Hematopoietic multipotent progenitor cell treated with erythropoietin and hydrocortisone succinate and interleukin-3 and kit ligand, for 17 days (in vitro differentiated cells): ENCODE measurements around the gene MAP2K6.

Source experiments
- DNase-seq: peaks from one replicate; pipeline ENCODE4 v3.0.0-alpha.2; 2015; ENCODE audit warnings: low spot score

The MAP2K6 gene

DNA sequence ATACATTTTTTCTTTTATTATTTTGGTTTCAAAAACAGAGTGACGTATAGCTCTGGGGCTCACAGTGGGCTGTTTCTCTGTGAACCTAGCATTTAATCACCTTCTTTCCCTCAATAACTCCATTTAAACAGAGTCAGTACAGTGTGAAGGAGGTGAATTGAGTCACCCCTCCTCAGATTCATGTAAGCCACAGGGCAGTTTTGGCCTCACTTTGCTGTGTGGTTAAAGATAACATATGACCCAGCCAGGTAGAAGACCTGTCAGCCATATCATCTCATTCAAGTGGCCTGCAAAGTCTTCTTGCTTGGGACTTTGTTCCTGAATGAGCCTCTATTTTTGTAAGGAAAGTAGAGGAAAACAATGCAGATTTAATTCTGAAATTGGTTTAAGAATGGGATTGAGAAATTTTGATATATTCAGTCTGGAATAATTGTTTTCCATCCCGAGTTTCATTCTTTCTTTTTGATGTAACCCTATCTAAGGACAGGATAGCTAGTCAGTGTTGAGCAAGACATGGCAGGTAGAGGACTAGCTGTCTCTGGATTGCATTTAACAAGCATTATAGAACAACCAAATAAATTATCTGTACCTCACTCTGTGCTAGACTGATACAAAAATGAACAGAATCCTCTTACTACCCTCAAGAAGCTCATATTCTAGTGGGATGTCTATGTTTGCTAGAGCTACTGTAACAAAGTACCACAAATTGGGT, 13.1 kb downstream of the MAP2K6 start:
- no peak for DNase-seq

DNA sequence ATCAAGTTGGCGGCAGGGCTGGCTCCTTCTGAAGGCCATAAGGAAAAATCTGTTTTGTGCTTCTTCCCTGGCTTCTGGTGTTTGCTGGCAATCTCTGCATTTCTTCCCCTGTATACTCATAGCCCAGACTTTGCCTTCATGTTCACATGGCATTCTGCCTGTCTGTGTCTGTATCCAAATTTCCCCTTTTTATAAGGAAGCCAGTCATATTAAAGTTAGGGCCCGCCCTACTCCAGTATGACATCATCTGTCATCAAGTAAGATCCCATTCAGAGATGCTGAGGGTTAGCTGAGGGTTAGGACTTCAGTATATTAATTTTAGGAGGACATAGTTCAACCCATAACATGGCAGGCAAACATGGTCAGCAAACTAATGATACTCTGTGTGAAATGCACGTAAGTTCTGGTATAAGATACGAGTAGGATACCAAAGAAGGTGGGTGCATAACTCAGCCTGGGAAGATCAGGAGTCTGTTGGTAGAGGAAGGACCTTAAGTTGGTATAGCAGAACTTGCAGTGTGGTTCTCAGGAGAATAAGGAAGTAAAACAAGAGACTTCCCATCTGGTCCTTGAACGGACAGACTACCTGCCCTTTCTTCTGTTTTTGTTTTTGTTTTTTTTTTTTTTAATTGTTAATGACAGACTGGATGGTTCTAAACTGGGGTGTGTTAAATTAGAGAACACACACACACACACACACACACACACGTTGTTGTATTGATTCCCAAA, 13.9 kb downstream of the MAP2K6 start:
- no peak for DNase-seq

DNA sequence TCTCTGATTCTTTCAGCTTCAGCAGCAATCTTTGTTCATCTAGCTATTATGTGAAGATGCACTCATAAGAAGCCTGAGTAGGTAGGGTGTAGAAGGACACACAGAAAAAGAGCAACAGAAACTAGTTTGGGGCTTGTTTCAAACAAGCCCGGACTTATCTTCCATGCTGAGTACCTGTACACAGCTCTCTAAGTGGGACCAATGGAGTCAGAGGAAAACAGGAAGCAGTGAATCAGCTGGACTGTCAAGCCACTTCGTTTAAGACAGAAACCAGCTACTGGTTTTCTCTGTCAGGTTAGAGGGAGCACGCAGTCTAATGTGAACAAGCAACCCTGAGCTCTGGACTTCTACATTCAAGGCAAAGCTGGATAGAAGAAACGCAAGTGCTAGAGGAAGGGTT, 16.0 kb downstream of the MAP2K6 start:
- no peak for DNase-seq

DNA sequence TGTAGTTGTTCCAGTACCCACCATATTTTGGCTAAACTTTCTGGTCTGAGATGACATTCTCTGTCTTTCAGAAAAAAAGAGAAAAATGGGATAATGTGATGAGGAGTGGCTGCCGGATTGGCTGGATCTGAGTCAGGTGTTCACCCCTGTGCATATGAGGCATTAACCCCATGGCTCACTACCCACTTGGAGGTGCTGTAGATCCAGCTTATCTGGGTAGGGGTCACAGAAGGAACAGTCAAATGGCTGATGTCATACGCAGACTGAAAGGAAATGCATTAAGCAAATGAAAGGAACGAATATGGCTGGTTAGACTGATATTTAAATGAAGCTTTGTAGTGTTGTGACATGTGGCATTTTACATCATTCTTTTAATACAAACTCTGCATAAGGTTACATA, 17.3 kb downstream of the MAP2K6 start:
- no peak for DNase-seq

DNA sequence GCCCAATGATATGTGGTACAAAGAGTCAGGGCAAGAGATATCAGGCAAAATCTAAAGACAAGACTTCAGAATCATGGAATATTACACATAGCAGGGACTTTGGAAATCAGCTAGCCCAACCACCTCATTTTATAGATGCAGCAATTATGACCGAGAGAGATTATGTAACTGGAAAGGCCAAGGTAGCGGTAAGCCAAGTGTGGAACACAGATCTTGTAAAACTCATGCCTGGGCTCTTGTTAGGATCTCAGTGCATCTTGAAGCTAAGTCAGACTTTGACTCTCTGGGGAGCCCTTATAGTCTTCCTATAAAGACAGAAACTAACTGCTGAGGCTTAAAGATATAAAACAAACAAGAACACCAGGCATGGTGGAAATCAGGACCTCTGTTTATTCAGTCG, 18.6 kb downstream of the MAP2K6 start:
- no peak for DNase-seq

DNA sequence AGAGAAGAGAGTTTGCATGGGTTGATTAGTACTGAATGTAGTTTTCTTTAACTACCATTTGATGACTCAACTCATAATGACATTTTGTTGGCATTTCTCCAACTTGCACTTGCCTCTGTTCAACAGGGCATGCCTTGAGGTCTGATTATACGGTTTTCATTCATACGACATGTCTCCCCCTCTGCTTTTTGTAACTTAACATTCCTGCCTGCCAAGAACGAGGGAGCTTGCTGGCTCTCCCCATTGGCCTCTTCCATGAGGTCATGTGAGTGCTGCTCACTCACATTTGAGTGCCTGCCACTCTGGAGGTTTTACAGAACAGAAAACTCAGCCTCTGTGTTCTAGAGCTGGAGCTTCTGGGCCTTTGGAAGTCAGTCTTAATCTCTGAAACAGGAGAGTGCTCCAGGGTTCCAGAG, 19.7 kb downstream of the MAP2K6 start:
- DNase-seq, result no peak

DNA sequence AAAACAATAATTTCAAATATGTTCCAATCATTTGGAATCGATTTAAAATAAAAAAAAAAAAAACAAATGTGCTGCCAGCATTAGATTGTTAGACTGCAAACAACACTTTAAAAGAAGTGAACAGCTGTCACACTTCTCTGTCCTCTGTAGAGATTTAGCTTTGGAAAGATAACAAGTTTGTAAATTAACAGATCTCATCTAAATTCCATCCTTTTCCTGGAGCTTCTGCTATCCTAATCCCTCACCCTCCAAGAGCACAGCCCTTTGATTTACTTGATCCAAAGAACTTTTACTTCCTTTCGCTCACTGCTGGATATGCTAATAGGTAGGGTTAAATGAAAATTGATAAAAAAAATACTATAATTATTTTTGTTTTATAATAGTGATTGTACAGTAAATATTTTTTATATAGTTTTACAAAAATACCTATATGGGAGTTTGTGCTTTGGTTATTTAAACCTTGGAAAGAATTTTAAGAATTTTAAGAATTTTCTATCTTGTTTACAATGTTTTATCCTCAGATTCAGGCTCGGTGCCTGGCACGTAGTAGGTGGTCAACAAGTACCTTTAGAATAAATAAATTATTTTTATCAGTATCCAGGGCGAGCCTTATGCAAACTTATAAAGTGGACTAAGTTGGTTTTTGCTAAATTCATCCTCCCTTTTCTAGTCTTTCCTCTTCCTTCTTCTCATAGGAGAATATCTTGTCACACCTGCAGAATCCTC, 21.6 kb downstream of the MAP2K6 start:
- DNase-seq, result no peak

DNA sequence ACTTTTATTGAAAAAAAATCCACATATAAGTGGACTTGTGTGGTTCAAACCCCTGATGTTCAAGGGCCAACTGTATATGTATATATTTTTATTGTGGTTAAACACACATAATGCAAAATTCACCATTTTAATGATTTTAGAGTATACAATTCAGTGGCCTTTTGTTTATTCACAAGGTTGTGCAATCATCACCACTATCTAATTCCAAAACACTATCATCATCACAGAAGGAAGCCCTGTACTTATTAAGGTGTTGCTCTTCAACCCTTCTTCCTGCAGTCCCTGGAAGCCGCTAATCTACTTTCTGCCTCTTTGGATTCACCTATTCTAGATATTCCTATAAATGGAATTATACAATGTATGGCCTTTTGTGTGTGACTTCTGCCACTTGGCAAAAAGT, 23.0 kb downstream of the MAP2K6 start:
- no peak for DNase-seq

DNA sequence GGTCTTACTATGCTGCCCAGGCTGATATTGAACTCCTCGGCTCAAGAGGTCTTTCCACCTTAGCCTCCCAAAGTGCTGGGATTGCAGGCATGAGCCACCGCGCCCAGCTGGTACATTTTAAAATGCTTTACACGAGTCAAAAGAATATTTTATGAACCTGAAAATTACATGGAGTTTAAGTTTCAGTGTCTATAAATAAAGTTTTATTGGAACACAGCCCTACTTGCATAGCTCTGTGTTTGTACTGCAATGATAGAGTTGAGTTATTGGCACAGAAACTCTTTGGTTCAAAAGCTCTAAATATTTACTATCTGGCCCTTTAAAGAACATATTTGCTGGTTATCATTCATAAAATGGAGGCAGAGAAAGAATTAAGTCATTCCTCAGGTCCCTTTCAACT, 24.3 kb downstream of the MAP2K6 start:
- no peak for DNase-seq

DNA sequence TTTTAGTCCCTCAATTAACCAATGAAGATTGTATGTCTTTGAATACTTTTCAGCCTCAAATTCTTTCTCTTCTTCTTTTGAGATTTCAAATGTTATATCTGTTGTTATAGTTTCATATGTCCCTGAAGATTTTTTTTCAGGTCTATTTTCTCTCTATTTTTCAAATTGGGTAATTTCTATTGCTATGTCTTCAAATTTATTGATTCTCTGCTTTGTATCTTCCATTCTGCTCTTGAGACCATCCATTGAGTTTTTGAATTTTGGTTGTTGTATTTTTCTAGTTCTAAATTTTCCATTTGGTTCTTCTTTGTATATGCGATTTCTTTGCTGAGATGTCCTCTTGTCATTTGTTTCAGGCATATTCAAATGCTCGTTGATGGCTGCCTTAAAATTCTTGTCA, 26.7 kb downstream of the MAP2K6 start:
- no peak for DNase-seq

DNA sequence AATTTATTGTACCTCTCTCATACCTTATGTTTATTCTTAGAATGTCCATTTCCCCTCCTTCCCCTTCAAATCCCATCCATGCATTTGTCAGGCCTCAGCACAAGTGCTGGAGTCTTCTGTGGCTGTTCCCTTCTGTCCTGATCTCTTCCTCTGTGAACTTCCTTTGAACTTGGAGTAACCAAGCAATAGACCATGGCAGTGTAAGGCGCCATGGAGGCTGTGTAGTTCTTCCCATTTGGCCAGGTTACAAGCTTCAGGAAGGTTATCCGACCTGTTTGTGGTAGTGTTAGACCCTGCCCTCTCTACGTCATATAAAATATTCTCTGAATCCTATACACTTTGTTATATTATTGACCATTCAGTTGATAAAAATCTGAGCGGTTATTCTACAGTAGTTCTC, 28.6 kb downstream of the MAP2K6 start:
- DNase-seq, result no peak

DNA sequence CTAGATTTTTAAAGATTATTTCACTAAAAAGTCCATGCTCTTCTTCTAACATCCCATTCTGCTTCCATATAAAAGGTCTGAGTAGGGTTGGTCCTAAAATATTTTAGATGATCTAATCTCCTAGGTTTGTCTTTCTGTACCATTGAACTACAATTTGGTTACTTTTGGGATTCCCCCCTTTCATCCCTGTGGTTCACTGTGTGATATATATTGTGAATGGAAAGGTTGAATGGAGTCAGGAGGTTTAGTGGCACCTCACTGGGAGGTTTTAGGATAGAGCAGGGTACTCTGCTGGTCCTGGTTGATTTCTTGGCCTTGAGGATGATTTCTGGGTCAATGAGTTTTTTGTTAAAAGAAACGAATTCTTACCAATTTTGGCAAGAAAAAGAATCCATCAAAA, 29.5 kb downstream of the MAP2K6 start:
- no peak for DNase-seq

DNA sequence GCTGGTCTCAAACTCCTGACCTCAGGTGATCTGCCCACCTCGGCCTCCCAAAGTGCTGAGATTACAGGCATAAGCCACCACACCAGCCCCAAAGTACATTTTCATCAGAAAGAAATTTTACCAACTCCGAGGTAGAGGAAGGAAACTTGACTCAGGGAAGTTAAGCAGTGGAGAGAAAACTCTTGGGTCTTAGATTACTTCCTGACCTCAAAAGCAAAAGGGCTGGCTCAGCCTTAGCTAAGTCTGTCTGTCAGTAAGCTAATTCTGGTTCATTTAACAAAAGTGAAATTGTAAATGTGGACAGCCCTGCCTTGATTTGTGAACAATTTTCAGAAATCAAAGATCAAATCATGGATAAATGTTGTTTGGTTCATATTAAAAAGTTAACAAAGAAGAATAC, 30.6 kb downstream of the MAP2K6 start:
- DNase-seq, result no peak

DNA sequence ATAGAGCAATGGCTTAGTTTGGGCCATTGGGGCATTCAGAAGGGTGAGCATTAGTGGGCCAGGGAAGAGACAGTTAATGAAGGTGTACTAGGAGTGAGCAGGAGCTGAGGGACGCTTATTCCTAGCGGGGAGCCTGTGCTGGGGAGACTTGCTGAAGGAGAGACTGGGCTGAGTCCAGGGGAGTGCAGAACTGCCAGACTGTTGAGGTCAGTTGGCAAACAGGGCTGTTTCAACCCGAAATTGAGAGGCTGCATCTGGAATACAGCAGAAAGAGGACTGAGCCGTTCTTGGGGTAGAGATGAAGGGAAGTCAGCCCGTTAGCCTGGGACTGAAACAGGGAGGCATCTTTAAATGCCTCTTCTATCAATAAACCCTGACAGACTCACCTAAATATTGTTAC, 33.2 kb downstream of the MAP2K6 start:
- DNase-seq, result no peak

DNA sequence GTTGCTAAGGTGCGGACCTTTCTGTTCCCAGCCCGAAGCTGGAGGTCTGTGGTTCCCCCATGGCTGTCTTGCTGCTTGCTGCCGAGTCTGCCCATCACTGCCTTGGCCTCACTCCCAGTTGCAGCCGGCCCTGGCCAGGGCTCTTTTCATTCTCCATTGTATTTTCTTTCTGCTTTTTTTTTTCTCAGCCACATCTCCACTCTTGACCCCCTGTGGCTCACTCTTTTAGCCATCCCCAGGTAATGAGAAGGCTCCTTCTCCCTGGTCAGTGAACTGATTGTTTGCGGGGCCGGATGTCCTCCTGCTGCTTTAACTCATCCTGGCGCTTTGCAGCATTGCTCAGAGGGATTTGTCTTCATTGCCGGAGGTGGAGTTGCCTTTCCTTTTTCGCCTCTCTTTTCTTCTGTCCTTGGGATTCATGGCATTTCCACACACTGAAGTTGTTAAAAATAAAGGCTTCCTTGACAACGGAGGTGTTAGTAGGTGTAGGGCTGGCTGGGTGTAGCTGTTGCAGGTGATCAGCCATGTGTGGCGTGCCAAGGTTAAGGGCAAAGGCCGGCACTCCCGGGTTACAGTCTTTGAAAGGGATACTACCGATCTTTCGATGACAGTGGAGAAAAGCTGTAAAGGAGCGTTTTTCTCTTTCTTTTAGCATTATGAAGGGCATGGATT, 34.1 kb downstream of the MAP2K6 start:
- no peak for DNase-seq

DNA sequence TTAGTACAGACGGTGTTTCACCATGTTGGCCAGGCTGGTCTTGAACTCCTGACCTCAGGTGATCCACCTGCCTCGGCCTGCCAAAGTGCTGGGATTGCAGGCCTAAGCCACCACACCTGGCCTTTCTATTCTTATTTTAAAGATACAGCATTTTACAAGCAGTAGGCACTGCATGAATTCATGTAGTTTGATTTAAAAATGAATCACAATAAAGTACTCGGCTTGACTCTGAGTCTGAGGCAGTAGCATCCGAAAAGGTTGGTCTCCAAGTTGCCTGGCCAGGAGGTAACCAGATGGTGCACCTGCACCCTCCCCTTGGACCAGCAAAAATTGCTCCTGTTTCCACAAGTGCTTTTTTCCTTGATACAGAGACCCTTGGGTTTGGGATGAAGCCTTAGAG, 35.6 kb downstream of the MAP2K6 start:
- no peak for DNase-seq

DNA sequence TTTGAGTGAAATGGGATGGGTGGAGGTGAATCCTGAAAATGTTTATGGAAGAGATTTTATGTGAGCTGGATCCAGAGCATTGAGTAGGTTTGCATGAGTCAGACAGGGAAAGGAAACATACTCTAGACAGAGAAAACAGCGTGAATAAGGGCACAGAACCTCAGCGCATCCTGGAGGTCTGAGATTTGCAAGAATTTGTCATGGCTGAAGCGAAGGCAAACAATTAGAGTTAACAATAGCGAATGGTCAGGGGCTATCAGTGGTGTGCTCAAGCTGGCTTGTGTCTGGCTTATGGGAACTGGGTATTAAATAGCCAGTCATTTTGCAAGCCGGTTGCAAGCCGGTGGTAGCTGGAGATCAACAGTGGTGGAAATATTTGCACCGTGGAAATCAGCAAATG, 36.4 kb downstream of the MAP2K6 start:
- no peak for DNase-seq

DNA sequence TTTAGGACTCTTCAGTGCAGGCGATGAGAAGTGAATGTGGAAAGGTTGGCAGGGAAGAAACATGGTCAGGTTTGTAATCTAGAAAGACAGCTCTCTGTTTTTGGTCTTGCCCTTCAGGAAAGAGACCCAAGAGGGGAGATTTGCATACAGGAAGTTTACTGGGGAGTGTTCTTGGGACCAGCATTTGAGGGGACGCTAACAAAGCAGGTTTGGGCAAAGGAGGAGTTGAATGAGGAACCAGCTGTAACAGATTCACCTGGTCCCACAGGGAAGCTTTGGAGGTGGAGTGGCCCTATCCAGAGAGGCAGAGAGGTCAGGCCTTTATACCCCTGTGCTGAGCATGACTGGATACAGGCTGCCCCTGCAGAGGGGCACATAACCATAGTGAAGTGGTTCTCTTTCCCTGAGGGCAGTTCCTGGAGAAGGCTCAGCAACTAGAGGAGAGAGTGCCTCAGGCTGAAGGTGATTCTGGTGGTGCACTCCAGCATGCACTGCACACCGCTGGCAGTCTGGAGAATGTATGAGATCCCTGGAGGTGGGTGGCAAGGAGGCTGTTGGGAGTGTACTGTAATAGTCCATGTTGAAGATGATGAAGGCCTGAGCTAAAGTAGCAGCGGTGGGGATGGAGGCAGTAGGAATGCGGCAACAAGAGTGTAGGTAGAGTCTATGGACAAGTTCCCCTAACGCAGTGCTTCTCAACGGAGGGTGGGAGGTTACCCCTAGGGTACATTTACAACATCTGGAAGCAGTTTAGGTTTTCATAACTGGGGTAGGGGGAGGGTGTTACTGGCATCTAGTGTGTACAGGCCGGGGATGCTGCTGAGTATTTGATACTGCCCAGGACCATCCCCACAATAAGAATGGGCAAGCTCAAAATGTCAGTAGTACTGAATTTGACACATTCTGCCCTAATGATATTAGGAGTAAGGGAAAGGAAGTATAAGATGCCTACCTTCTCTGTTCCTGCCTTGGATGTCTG, 37.2 kb downstream of the MAP2K6 start:
- no peak for DNase-seq

DNA sequence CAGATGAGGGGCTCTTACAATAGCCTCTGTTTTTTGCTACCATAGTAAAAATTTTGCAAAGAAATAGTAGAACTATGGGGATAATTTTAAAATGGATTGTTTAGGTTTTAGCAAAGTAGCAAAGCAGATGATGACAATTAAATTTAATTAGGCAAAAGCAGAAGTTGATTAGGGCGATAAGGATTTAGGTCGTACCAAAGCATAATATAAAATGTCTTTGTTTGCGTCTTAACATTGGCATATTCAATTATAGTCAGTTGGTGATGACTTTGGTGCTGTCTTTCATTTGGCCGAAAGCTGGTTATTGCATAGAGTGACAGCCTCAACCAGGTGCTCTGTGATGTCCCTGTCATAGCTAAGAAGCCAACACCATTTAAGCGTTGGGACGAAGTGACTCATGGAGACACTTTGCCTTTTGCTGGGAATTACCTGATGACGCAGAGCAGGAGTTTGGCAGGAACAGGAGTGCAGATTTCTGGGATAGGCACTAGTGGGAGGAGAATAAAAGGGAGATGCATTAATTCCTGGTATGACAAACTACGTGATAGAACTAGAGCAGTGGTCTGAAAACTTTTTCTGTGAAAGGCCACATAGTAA, 38.3 kb downstream of the MAP2K6 start:
- DNase-seq, result no peak

DNA sequence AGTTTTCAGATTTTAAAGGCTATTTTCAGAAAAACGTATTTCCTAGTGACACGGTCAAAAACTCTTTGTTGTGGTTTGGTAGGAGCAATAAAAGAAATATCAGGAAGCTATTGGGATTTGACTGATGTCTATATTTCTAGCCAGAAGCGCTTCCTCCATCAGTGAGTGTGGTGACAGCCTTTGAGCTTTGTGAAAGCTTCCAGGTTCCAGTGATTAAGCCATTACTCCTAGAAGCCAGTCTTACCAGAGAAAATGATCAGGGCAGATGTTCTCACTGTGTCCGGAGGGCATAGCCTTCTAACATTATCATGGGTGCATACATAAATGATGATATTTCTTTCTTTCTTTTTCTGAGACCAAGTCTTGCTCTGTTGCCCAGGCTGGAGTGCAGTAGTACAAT, 39.6 kb downstream of the MAP2K6 start:
- no peak for DNase-seq

DNA sequence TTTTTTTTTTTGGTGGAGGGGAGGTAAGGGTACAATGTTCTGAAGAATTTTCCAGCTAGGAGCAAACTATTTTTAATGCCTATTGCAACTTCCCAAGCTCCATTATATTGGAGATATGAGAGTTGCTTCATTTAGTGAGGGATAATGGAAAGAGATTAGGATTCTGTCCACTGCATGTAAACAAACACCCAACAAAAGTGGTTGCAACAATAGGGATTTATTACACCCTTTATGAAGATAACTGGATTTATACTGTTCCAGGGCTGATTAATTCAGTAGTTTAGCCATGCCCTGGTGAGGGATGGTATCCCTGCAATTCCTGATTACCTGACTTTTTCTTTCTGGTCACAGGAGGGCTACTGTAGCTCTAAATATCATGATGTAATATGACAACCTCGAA, 40.5 kb downstream of the MAP2K6 start:
- no peak for DNase-seq
